Raji (cell line): ENCODE data around the gene ATG3.

Experiments
- POLR2A ChIP-seq: IDR thresholded peaks from 2 replicates; pipeline ENCODE4 v1.6.1; 2011; ENCODE audit warnings: low read depth, low read length, control low read depth; ENCODE audit not compliant: insufficient read depth

The ATG3 gene

GRCh38 chr3:112561734-112562529 lies at the start of gene ATG3, which contains the start of gene SLC35A5:
ATG3 (minus strand) TSS chr3:112561962; CDS start chr3:112561528, 434 bp downstream.
SLC35A5 (plus strand) TSS chr3:112562045; CDS start chr3:112563404, 1,359 bp downstream.
- peak; percentile 88 for TF ChIP-seq POLR2A

GRCh38 chr3:112610121-112610520 lies 48.4 kb upstream of the ATG3 start:
- TF ChIP-seq POLR2A: no peak

DNA sequence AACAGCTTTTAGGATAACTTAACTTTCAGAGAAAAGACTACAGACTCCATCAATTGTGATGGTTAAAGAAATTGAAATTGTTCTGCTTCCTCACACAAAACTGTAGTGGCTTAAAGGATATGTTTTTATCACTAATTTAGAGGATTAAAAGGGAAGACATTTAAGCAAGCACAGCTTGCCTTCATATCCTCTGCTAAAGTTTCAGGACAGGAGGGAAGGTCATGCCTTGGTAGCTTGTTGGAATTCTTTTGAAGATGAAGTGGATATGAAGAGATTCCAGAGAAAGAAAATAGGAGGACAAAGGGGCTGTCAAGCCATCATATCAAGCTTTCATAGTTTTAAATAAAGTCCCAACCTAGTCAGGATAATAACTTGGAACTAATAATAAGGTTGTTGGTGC lies 46.1 kb upstream of the ATG3 start:
- no peak for TF ChIP-seq POLR2A

DNA sequence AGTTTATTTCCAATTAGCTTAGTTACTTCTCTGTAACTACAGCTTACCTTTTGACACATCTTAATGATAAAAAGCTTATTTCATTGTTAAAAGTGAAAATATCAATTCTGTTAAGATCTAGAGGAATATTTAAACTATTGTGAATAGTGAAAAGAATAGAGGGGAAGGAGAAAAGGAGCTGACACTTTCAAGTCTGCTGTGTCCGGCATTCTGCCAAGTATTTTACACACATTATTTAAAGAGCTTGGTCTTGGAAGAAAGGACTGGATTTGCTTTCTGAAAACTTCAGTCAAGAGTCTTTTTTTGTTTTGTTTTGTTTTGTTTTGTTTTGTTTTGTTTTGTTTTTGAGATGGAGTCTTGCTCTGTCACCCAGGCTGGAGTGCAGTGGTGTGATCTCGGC lies 44.3 kb upstream of the ATG3 start:
- no peak for TF ChIP-seq POLR2A

GRCh38 chr3:112605285-112605684 lies 43.5 kb upstream of the ATG3 start:
- no peak for TF ChIP-seq POLR2A

GRCh38 chr3:112604536-112604935 lies 42.8 kb upstream of the ATG3 start:
- TF ChIP-seq POLR2A: no peak

GRCh38 chr3:112602217-112602838 lies 40.6 kb upstream of the ATG3 start:
- no peak for TF ChIP-seq POLR2A

DNA sequence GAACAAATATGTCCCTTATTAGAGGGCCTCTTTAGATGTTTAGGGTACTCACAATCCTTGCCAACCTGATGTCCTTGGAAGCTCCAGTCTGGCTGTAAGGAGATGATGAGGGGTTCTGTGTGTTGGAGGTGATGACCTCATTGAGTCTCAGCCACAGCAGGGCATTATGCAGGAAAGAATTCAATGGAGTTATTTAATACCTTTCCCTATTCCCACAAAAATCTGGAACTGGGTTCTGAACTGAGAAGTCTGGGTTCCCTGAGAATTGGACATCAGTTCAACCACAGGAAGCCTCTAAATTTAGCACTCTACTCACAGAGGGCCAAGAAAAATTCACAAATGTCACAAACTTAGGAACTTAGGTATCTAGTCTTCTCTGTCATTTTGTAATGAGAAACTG lies 37.0 kb upstream of the ATG3 start:
- TF ChIP-seq POLR2A: no peak

DNA sequence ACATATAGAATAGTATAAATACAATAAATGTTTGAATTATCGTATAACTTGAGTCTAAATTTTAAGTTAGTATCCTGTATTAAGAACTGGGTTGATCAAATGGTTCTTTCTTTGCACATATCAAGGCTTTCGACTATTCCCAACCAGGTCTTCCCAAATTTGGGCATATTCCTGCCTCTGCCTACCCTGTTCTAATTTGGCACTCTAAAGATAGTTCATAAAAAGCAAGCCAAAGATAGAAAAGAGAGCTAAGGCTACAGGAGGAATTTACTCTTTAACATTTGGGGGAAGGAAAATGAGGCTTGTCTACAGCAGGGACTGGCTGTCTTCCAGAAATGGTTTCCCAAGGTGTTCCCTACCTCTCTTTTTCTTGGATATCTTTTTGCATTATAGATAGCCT lies 36.2 kb upstream of the ATG3 start:
- no peak for TF ChIP-seq POLR2A

GRCh38 chr3:112594856-112595255 lies 33.1 kb upstream of the ATG3 start:
- TF ChIP-seq POLR2A: no peak

GRCh38 chr3:112593258-112593657 lies 31.5 kb upstream of the ATG3 start:
- TF ChIP-seq POLR2A: no peak

- TF ChIP-seq POLR2A: no peak
Measured at GRCh38 chr3:112587336-112587735, 25.6 kb upstream of the ATG3 start.

GRCh38 chr3:112585782-112586181 lies 24.0 kb upstream of the ATG3 start:
- no peak for TF ChIP-seq POLR2A

DNA sequence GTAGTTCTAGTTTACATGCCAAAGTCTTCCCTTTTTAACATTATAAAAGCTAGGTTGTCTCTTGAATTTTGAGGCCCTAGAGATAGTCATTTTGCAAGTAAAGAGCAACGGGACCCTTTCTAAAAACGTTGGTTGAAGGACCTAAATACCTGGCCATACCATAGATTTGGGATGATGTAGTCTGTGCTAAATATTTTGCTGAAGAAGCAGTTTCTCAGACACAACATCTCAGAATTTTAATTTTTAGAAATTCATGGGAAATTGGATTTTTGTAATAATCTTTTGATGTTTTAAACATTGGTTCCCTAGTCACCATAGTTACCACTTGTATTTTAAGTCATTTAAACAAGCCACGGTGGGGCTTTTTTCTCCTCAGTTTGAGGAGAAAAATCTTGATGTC lies 21.3 kb upstream of the ATG3 start:
- no peak for TF ChIP-seq POLR2A

DNA sequence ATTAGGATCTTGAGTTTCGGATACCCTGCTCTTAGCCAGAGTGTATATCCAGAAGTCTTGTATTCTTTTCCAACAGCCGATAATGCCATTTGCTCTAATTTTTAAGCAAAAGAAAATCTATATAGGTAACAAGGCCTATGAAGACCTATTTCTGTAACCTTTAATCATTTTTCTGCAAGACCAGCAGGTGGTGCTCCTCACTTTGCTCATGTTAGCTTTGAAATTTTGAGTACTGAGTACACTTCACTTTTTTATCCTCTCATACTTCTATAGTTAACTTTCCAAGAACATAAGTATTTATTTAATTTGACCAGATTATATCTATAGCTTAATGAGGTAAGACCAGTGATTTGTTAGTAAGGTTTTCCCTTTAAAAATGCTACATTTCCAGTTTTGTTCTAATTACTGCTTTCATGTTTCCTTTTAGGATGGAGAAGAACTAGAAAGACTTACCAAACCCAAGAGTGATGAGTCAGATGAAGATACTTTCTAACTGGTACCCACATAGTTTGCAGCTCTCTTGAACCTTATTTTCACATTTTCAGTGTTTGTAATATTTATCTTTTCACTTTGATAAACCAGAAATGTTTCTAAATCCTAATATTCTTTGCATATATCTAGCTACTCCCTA lies 20.6 kb upstream of the ATG3 start:
- no peak for TF ChIP-seq POLR2A

GRCh38 chr3:112579697-112580096 lies 17.9 kb upstream of the ATG3 start:
- no peak for TF ChIP-seq POLR2A
